OCI-LY7 (cell line): ENCODE measurements around the gene IFITM10.

Experiments used
- CTCF ChIP-seq: fragments of 200-600 bp; sonication (generic); conservative IDR thresholded peaks from 2 replicates; pipeline ENCODE4 v1.5.1; 2014; ENCODE audit warnings: mild to moderate bottlenecking, antibody characterized with exemption, low read length, moderate library complexity, mixed read lengths
- EZH2phosphoT487 ChIP-seq: fragments of 200-600 bp; sonication (generic); IDR thresholded peaks from 2 replicates; pipeline ENCODE4 v1.6.1; 2018; ENCODE audit warnings: low read depth, borderline replicate concordance, mild to moderate bottlenecking, mixed run types, antibody characterized with exemption, low read length, moderate library complexity, mixed read lengths

DNA sequence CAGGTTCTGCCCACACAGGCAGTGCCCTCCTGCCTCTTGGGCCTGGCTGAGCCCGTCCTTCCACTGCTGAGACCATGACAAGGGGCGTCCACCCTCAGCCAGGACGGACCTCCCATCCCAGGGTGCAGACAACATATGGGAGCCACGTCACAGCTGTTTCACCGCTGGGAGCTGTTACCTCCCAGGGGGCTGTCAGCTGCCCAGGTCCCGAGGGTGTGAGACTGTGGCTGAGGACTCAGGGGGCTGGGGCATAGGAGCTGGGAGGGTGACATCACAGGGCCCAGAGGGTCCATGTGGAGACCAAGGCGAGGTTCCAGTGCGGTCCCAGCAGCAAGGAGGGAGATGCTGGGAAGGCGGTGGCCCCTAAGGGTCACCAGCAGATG, 31.2 kb upstream of the IFITM10 start:
- no peak for TF ChIP-seq CTCF
- no peak for TF ChIP-seq EZH2phosphoT487
